Testis (tissue), 3 donors: ENCODE data around the gene SPZ1. TPM values are rescaled to one million over a fixed set of nuclear protein-coding genes. Genes with fewer than 3 reads are reported as not detected.
A peak's percentile ranks its signal among the peaks of the same experiment; 100 is the strongest.

Experiments
- DNase-seq: peaks from one replicate; pipeline ENCODE4 v3.0.0-alpha.2; 2019
- H3K27ac ChIP-seq, 2 donors: fragments of 200-600 bp; sonication (generic); one replicate each; pipeline ENCODE4 v1.5.1; 2019
- H3K27me3 ChIP-seq: fragments of 200-600 bp; sonication (generic); one replicate; pipeline ENCODE4 v1.5.1; 2019
- H3K36me3 ChIP-seq: fragments of 200-600 bp; sonication (generic); one replicate; pipeline ENCODE4 v1.5.1; 2017; ENCODE audit warnings: low read depth; ENCODE audit errors: missing control alignments
- H3K4me1 ChIP-seq: fragments of 200-600 bp; sonication (generic); one replicate; pipeline ENCODE4 v1.5.1; 2019
- H3K4me3 ChIP-seq, 2 donors: fragments of 200-600 bp; sonication (generic); one replicate each; pipeline ENCODE4 v1.5.1; 2017 to 2019
- H3K9me3 ChIP-seq: fragments of 200-600 bp; sonication (generic); one replicate; pipeline ENCODE4 v1.5.1; 2017
- CTCF ChIP-seq, 3 experiments: fragments of 450-650 bp in 2 of 3; fragments of 200-600 bp in 1 of 3; sonication (generic) in 1 of 3; IDR thresholded peaks; one replicate each; pipeline ENCODE4 v1.5.1; 2016 to 2019; ENCODE audit warnings: antibody characterized with exemption in 3 of 3, mild to moderate bottlenecking in 2 of 3, moderate library complexity in 1 of 3
- POLR2A ChIP-seq: fragments of 450-650 bp; IDR thresholded peaks from one replicate; pipeline ENCODE4 v1.6.1; 2017; ENCODE audit warnings: antibody characterized with exemption, mild to moderate bottlenecking, moderate library complexity
- WGBS, 2 donors: methylation state at CpG; one replicate each; pipeline ENCODE4 v1.1.5; 2018; 5-methylcytosine and 5-hydroxymethylcytosine counted together
- intact Hi-C: fragments of 100-400 bp; cut with DNase I; formaldehyde crosslinking; loops from one replicate; pipeline ENCODE4 v1.15.1; 2023; ENCODE audit warnings: low total_unique reads
- polyA plus RNA-seq: library from polyadenylated mRNA; stranded (reverse); fragments of 350-450 nt; fragmentation: Illumina TruSeq; extraction: RNeasy Lipid Tissue Mini Kit (QIAGEN cat#74804); gene quantifications from one replicate; pipeline ENCODE4 v1.2.3, GENCODE V29; 2014; ENCODE audit warnings: low read depth, low replicate concordance; ENCODE audit not compliant: insufficient read depth
- total RNA-seq, 2 donors: library from RNA; depleted of rRNA; stranded (reverse); fragments of >200 nt; gene quantifications; one replicate each; pipeline ENCODE4 v1.2.3, GENCODE V29; 2016

Gene SPZ1
- total and polyA plus RNA-seq, 3 donors from 2014 or later = 4.2 to 23.4 (median 7.7) TPM

DNA sequence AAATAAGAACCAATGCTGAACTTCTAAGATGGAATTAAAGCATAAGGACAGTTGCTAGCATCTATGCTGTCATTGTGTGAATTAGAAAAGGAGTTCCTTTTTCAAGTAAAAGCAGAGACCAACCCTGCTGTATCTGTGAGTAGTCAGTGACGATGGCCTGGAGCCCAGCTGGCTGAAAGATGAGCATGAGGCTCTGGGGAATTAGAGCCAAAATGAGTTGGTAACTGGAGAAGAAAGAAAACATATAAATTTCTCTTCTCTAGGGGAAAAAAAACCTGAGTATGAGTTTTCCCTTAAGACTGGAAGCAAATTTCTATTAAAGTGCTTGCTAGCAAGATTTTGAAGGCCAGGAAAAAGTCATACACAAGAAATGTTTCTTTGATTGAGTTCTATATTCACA is 1.6 kb upstream of the SPZ1 start:
- H3K27me3 ChIP-seq = no peaks in the 10 kb centered on the region
- peak; percentile 26 for DNase-seq
- no peaks in the 10 kb centered on the region for H3K36me3 ChIP-seq
- intact Hi-C loops = loop anchor here (5.0 kb wide), 1 partner anchor 226 kb away; no protein-coding TSS in a partner anchor
- TF ChIP-seq POLR2A (no peak), CTCF (IDR thresholded peaks at IDR 0.05) (no peak)
- no peaks in the 10 kb centered on the region for H3K9me3 ChIP-seq
- 37 to 38% methylated on average over 1 of the region's 1 CpG for WGBS, 2 donors
- no peak overlapping the region for H3K27ac ChIP-seq
- H3K4me3 ChIP-seq = no peak overlapping the region
- no peaks in the 10 kb centered on the region for H3K4me1 ChIP-seq

GRCh38 chr5:80324912-80325311 is 5.1 kb downstream of the SPZ1 start:
- Histone ChIP-seq H3K9me3 (no peaks in the 10 kb centered on the region), H3K27me3 (no peaks in the 10 kb centered on the region), H3K4me1 (no peaks in the 10 kb centered on the region), H3K36me3 (no peaks in the 10 kb centered on the region), H3K4me3 (no peak overlapping the region), H3K27ac (no peak overlapping the region)
- intact Hi-C loops = no loop called here
- no peak for TF ChIP-seq CTCF (IDR thresholded peaks at IDR 0.05)
- no peak for DNase-seq
- WGBS, 2 donors = 75 to 90% methylated on average over 1 of the region's 1 CpG

- H3K4me3 ChIP-seq = no peak overlapping the region
- intact Hi-C loops = no loop called here
These were observed 6.7 kb downstream of the SPZ1 start for GRCh38 chr5:80326468-80326867.

GRCh38 chr5:80337379-80337778 is 17.6 kb downstream of the SPZ1 start:
- H3K9me3 ChIP-seq = no peaks in the 10 kb centered on the region
- no peak overlapping the region for H3K27ac ChIP-seq
- H3K4me1 ChIP-seq = no peaks in the 10 kb centered on the region
- intact Hi-C loops = no loop called here
- no peaks in the 10 kb centered on the region for H3K27me3 ChIP-seq
- no peak overlapping the region for H3K4me3 ChIP-seq
- WGBS, 2 donors = 61 to 70% methylated on average over 7 of the region's 7 CpGs
- TF ChIP-seq POLR2A (no peak), CTCF (IDR thresholded peaks at IDR 0.05) (no peak)
- no peaks in the 10 kb centered on the region for H3K36me3 ChIP-seq
- no peak for DNase-seq

More at GRCh38 chr5:80326468-80326867, 6.7 kb downstream of the SPZ1 start:
- Histone ChIP-seq H3K4me1 (no peaks in the 10 kb centered on the region), H3K27ac (no peak overlapping the region), H3K36me3 (no peaks in the 10 kb centered on the region), H3K27me3 (no peaks in the 10 kb centered on the region), H3K9me3 (no peaks in the 10 kb centered on the region)
- DNase-seq = no peak
- WGBS, 2 donors = 57 to 96% methylated on average over 1 of the region's 1 CpG
- no peak for TF ChIP-seq CTCF (IDR thresholded peaks at IDR 0.05)
- TF ChIP-seq POLR2A = no peak

DNA sequence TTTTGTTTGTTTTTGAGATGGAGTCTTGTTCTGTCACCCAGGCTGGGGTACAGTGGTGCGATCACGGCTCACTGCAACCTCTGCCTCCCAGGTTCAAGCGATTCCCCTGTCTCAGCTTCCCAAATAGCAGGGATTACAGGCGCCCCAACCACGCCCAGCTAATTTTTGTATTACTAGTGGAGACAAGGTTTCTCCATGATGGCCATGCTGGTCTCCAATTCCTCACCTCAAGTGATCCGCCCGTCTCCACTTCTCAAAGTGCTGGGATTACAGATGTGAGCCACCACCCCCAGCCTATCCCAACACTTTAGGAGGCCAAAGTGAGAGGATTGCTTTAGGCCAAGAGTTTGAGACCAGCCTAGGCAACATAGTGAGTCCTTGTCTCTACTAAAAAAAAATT is 19.3 kb downstream of the SPZ1 start:
- Histone ChIP-seq H3K4me3 (no peak overlapping the region), H3K36me3 (no peaks in the 10 kb centered on the region), H3K27me3 (no peaks in the 10 kb centered on the region), H3K4me1 (no peaks in the 10 kb centered on the region), H3K27ac (no peak overlapping the region), H3K9me3 (no peaks in the 10 kb centered on the region)
- no peak for TF ChIP-seq CTCF (IDR thresholded peaks at IDR 0.05)
- TF ChIP-seq POLR2A = no peak
- intact Hi-C loops = no loop called here
- WGBS, 2 donors = 84 to 87% methylated on average over 7 of the region's 7 CpGs
- no peak for DNase-seq
